Measurements from ENCODE around the gene ENOX2.

Gene ENOX2

DNA sequence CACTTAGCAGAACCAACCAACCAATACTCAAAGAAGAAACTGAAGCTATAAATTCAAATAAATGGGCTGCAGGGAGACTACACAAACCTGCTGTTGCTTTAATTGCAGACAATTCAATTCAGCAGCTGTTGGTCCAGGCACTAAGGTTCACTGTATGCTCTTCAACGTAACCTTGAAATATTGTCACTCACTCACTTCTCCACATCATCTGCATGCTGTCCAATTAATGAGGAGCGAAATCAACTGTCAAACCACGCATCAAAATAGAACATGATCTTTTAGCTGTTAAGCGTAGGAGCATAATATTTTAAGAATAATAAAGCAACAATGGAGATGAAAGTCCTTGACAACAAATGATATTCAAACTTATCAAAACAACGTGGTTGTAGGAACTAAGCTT is 17.0 kb downstream of the ENOX2 start:
- intact Hi-C loops (cut with DNase I): no loop called here

DNA sequence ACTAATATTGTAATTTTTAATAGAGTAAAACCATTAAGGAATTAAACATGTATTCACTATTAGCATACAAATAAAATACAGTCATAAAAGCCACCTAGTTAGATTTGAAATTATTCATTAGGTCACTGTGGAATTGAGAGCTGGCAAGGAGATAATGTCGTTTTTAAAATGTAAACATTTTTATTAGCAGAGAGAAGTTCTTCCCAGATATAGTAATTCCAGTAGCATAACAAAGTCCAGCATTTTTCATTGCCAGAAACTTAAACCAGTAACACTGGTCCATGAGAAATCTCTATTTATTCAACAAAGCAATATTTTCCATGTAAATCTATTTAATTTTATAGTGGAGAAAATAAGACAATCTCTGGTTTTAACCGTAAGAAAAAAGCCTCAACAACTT is 17.5 kb downstream of the ENOX2 start:
- intact Hi-C loops (cut with DNase I): no loop called here
- DNase-seq: no peak

More for the DNA sequence above, 17.0 kb downstream of the ENOX2 start:
- DNase-seq: no peak

DNA sequence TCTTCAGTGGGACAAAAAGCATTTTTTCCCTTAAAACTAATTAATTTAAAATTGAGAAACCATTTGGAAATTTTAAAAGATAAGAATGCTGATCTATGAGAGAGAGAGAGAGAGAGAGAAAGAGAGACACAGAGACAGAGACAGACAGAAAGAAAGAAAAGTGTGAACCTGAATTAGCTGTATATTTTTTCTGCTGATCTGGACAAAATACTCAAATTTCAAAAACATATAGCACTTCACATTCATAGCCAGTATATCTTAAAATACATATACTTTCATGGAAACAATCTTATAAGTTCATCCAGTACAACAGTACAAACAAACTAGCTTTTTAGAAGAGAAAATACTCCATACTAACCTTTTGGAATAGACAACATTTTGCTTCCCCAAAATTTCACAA is 18.4 kb downstream of the ENOX2 start:
- intact Hi-C loops (cut with DNase I): no loop called here
- DNase-seq: no peak

DNA sequence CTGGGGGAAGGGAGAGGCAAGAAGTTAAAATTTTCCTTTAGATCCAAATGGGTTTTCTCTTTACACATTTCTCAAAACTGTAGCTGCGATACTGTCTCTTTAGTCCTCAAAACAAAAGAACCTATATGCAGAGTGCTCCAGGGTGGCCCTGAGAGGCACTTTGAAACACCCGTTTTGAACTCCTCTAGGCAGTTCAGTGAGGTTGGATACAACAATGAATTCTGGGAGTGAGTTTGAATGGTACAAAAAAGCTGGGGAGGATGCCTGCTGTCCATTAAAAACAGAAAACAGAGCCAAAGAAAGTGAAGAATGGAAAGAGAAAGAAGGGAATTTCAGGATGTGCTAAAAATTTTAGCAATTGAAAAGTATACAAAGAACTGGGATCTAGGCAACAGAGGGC is 23.1 kb downstream of the ENOX2 start:
- intact Hi-C loops (cut with DNase I): no loop called here
- DNase-seq: no peak

DNA sequence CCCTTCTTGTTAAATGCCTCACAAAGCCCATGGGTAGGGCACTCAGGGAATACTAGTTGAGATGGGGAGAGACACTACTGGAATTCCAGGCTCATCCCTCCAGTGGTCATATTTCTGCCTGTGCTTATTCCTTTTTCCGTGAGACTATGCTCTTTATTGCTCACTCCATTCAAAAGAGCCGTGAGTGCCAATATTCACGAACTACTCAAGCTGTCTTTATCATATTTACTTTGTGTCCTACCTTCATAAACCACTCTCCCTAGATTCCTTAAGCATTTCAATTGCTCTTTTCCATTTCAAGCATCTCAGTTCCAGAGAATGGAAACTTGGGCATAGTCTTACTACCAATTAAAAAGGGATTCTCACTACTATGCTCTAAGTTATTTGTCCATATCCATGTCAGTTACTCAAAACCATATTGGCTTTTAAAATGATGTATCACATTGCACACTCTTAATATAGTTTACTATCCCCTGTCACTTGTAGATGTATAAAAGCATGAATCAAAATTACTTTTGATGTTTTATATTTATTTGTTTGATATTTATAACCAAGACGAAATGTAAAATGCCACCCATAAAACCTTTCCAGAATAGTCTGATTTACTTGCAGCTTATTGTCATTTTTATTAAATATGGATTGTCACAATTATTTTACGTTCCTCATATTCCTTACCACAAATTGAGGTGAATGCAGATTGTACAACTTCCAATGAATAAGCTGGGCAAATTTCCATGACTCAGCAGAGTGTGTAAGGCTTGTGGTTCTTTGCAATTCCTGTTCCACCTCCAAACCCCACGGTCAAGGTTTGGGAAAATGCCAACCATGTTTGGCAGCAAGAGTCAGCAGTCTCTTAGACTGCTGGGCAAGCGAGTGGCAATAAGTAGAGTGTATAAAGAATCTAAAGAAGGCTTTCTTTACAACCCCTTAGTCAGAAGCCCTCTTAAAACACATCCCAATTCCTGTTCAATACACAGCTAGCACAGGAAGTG is 24.4 kb downstream of the ENOX2 start:
- intact Hi-C loops (cut with DNase I): no loop called here
- DNase-seq: peak in 3 of 10 donors; percentile 9 to 73 (median 11)

DNA sequence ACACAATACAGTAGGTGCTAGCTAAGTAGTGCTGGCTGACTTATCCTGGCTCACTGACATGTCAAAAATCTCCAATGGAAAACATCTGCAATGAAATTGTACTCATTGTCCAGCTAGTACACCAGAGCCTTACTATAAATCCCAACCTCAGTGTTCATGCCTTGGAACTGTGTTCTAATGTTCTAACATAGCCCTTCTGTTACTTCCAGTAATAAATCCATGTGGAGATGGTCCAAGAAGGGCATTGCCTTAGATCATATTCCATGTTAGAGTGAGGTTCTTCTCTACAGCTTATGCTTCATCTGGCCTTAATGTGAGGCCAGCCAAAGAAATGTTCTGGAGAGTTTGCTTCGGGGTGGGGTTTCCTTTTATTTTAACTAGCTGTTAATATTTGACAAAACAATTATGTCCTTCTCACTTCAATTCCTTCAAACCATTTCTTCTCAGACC is 25.1 kb downstream of the ENOX2 start:
- no peak for DNase-seq
- intact Hi-C loops (cut with DNase I): no loop called here

DNA sequence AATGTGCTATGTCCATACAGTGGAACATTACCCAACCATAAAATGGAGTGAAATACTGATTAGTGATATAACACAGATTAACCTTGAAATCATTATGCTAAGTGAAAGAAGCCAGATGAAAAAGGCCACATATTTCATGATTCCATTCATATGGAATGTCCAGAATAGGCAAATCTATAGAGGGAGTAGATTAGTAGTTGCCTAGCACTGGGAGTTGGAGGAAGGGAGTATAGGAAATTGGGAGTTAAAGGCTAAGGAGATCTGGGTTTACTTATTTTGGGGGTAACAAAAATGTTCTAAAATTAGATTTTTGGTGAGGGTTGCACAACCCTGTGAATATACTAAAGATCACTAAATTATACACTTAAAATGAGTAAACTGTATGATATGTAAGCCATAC is 26.8 kb downstream of the ENOX2 start:
- intact Hi-C loops (cut with DNase I): no loop called here
- no peak for DNase-seq

DNA sequence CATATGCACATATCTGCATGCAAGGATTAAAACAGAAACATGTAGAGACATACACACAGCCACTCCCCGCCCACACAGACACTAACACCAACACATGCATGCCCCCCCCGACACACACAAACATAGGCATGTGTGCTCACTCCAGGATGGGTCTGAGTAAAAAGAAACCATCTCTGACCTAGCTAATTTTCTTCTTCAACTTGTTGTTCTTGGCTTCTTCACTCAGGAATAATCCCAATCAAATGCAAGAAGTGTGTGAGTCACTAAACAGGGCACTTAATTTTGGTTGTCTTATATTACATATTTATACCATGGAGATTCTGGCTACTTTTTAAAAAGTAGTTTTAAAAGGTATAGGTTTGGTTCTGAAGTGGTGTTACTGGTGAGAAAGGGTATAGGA is 28.3 kb downstream of the ENOX2 start:
- no peak for DNase-seq
- intact Hi-C loops (cut with DNase I): no loop called here

DNA sequence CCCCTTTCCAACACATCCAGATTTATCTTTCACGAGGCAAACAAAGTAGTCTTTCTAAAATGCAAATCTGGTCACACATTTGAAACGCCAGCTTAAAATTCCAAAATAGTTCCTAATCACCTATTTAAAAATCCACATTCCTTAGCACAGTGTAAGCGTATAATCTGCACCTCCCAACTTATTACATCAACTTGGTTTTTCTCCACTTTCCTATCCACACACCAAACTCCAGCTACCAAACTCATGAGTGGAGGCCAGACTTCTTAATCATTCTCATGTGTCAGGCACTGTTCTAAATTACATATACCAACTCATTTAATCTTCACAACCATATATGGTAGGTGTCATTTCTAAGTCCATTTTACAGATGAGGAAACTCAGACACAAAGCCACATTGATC is 33.8 kb downstream of the ENOX2 start:
- intact Hi-C loops (cut with DNase I): no loop called here
- no peak for DNase-seq

DNA sequence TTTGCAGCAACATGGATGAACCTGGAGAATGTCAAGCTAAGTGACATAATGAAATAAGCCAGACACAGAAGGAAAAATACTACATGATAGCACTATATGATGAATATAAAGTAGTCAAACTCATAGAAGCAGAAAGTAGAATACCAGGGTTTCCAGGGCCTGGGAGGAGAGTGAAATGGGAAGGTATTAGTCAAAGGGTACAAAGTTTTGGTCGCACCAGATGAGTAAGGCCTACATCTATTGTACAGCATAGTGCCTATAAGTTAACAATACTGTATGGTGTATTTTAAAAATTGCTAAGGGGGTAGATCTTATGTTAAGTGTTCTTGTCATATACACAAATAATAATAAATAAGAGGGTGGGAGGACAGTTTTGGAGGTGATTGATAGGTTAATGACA is 41.5 kb downstream of the ENOX2 start:
- DNase-seq: no peak
- intact Hi-C loops (cut with DNase I): no loop called here

DNA sequence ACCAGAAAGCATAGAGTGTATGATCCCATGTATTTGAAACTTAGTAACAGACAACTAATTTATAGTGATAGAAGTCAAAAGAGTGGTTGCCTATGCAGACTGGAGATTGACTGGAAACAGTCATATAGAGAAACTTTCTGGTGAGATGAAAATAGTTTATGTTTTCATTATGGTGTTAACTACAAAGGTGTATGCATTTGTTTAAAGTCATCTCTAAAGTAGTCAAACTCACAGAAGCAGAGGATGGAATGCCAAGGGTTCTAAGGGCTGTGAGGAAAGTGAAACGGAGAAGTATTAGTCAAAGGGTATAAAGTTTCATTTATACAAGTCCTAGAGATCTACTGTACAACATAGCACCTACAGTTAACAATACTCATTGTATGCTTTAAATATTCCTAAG is 45.8 kb downstream of the ENOX2 start:
- no peak for DNase-seq
- intact Hi-C loops (cut with DNase I): no loop called here

DNA sequence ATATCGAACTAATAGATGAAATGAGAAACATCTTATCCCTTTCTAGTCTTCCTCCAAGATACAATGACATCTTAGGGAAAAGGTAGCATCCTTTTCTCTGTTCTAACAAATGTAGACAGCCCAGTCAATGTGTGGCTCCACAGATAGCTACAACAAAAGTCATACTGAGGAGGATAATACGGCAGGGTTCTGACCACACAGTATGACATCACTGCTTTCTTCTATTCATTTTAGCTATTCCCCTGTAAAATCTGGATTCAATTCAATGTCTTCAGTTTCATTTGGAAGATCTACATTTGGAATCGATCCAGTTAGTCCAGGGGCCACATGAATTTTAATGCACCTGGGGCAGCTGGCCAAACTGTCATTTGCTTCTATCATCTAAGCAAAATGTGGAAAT is 51.4 kb downstream of the ENOX2 start:
- no peak for DNase-seq
- intact Hi-C loops (cut with DNase I): no loop called here

DNA sequence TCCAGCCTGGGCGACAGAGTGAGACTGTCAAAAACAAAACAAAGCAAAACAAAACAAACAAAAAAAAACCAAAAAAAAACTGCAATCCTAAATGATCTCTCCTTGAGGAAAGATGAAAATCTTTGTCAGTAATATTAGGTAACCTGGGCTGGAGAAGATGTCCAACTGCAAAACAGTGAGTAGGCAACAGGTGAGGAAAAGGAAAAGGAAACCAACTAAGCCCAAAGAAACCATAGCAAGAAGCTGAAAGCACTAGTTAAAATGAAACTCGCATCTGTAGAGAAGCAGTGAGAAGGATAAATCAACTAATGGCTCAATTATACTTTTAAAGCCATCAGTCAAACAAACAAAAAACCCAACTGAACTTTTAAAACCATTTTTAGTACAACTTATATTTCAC is 54.2 kb downstream of the ENOX2 start:
- DNase-seq: no peak
- intact Hi-C loops (cut with DNase I): no loop called here

DNA sequence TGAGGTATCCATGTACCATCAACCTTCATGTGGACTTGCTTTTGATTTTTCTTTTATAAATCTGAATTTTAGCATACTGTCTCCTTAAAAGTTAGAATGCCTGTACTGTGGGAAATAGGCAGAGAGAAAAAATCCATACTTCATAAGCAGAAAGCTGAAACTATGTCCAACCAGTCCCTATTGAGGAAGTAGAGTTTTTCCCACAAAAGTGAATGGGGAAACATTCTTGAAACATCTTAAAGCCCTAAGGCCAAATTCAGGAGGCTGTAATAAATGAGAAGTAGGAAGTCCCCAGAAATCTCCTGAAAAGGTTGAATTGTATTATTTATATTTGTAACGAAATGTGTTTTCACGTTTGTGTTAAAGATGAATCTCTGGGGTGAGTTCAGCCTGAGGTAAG is 56.3 kb downstream of the ENOX2 start:
- intact Hi-C loops (cut with DNase I): no loop called here

DNA sequence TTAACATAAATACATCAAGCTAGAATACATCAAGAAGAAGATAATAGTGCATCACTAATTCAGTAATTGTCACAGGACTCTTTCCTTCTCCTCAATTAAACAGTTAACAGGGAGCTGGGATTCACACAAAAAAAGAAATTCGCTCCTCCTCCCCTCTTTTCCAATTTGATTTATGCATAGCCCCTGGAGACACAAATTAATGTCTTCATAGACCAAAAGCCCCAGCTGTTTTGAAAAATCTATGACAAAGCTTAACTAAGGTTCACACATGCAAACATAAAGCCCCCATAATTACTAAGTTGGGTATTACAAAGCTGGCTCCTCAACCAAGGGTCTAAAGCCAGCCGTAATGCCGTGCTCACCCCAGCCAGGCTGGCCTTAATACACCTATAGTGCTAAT is 61.2 kb downstream of the ENOX2 start:
- intact Hi-C loops (cut with DNase I): no loop called here
- DNase-seq: no peak

More for the DNA sequence above, 56.3 kb downstream of the ENOX2 start:
- DNase-seq: no peak

DNA sequence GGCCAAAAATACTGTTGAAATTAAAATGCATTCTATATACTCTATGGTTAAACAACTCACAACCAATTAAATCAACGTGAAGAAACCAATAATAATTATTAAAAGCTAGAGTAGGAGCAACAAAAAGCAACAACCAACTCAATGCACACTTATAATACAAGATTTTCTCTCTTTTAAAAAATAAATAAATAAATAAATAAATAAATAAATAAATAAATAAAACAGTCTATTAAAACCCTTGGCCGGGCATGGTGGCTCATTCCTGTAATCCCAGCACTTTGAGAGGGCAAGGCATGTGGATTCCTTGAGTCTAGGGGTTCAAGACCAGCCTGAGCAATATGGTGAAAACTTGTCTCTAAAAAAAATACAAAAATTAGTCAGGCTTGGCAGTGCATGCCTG is 62.7 kb downstream of the ENOX2 start:
- intact Hi-C loops (cut with DNase I): no loop called here
- no peak for DNase-seq

DNA sequence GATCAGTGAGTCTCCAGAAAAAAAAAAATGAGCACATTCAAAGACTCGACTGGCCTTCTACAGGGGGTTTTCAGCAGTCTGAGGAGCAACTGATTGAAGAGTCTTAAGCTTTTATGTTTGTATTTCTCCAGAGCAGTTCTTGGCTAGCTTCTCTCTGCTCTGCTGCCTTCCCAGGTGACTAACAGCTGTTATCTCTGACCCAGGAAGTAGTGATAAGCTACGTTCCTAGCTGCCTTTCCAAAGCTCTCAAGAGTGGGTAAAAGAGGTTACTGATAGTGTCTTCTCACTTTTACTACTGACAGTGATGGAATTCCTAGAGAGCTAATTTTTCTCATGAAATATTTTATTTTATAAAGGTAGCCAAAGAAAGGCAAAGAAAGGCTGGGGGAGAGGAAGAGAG is 66.6 kb downstream of the ENOX2 start:
- DNase-seq: no peak
- intact Hi-C loops (cut with DNase I): no loop called here

DNA sequence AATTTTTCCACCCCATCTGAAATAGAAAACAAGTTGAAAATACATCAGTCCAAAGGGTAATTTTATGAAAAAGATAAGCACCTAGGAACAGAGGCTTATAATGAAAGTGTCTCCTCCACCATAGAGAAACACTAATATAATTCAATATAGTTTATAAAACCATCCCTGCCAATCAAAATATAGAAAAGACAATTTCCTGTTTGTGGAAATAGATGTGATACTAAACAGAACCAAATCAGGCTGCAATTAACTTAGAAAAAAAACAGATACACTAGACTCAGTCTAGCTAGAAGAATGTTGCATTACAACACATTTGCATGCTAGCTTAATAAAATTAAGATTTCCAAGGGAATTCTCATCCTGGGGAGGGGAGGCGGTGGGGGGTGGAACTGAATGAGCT is 68.2 kb downstream of the ENOX2 start:
- intact Hi-C loops (cut with DNase I): no loop called here
- no peak for DNase-seq

DNA sequence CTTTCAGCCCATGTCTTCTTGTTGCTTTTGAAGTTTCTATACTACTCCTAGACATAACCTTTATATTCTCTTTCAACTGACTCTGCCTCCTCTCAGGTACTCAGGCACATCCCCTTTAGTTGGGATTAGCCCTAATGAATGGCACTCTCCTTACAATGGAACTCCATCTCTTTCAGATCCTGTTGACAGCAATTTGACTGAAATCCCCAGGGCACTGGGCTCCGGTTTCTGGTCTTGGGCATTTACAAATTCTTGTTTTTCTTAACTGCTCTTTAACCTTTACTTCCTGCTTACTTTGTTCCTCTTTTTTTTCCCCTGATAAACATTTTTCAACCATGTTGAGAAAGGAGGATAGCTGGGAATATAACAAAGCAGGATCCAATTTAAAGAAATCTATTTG is 68.9 kb downstream of the ENOX2 start:
- intact Hi-C loops (cut with DNase I): no loop called here
- DNase-seq: peak in 1 of 10 donors; percentile 17

DNA sequence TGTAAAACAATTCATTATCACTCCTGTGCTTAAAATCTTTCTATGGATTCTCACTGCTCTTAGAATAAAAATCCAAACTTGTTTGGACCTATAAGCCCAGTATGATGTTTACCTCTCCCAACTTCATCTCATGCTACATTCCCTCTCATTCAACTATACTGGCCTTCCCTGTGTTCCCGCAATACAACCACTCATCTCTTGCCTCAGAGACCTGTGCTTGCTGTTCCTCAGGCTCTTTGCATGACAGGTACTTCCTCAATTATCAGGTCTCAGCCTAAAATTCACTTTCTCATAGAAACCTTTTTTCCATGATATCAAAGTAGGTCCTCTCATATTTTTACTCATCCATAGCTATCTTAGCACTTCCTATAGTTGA is 71.7 kb downstream of the ENOX2 start:
- DNase-seq: no peak
- intact Hi-C loops (cut with DNase I): no loop called here

DNA sequence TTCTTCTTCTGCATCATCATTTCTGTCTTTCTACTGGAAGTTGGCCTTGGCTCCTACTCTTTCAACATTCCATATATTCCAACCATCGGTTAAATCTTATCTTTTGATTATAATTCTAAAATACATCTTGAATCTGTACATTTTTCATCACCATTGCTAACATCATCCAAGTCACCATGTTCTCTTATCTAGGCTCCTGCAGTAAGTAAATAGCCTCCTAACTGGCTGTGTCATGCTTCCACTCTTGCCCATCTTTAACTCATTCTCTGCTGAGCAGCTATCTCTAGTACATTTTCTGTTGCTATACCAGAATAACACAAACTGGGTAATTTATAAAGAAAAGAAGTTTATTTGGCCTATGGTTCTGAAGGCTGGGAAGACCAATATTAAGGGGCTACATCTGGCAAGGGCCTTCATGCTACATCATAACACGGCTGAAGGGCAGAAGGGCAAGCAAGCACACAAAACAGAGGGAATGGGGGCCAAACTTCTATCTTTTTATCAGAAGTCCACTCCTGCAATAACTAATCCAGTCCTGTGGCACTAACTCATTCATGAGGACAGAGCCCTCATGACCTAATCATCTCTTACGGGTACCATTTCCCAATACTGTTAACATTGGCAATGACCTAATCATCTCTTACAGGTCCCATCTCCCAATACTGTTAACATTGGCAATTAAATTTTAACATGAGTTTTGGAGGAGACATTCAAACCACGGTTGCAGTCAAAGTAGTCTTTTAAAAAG is 72.2 kb downstream of the ENOX2 start:
- intact Hi-C loops (cut with DNase I): no loop called here
- DNase-seq: peak in 1 of 10 donors; percentile 17
